SK-N-SH (cell line): ENCODE measurements around the gene ZNF532. TPM values are rescaled to one million over a fixed set of nuclear protein-coding genes. Genes with fewer than 3 reads are reported as not detected.

Experiments used
- CTCF ChIA-PET: fragments of 300-600, 350-600 bp; formaldehyde crosslinking; extraction: SDS; loops from one replicate; lab custom pipeline; 2021; lab: Yijun Ruan, JAX
- POLR2A ChIA-PET: fragments of 350-600 bp; sonication (Branson Sonifier 250); formaldehyde crosslinking; extraction: SDS; loops from one replicate; lab custom pipeline; 2020; ENCODE audit warnings: antibody characterized with exemption, inconsistent platforms; lab: Yijun Ruan, JAX
- DNase-seq: peaks from one replicate; pipeline ENCODE4 v3.0.0; 2012
- H2AFZ ChIP-seq: fragments of 200-600 bp; sonication (generic); 2 replicates; pipeline ENCODE4 v1.8.1; 2016; ENCODE audit warnings: antibody characterized with exemption, mild to moderate bottlenecking, low read depth
- H3F3A ChIP-seq: fragments of 200-600 bp; sonication (generic); replicated peaks from 2 replicates; pipeline ENCODE3; 2016; ENCODE audit warnings: antibody characterized with exemption, mild to moderate bottlenecking; ENCODE audit not compliant: insufficient read depth
- H3K27ac ChIP-seq, 2 experiments: fragments of 200-500 bp in 1 of 2; fragments of 200-600 bp in 1 of 2; sonication (Bioruptor generic) in 1 of 2; sonication (generic), shearing (Covaris generic) in 1 of 2; 2 replicates each; pipeline versions ENCODE4 v1.5.1 to v1.6.1; 2014 to 2016; ENCODE audit warnings: low read depth in 2 of 2, inconsistent platforms in 1 of 2, low read length in 1 of 2, mild to moderate bottlenecking in 1 of 2, mixed read lengths in 1 of 2
- H3K27me3 ChIP-seq: fragments of 200-600 bp; sonication (generic), shearing (Covaris generic); 2 replicates; pipeline ENCODE4 v1.6.1; 2016; ENCODE audit warnings: mixed run types; ENCODE audit not compliant: insufficient read depth
- H3K36me3 ChIP-seq, 2 experiments: fragments of 200-500 bp in 1 of 2; fragments of 200-600 bp in 1 of 2; sonication (Bioruptor generic) in 1 of 2; sonication (generic) in 1 of 2; replicated peaks in 1 of 2; 2 replicates each; pipeline versions ENCODE3 to v1.5.1; 2014 to 2016; ENCODE audit warnings: low read length in 1 of 2, mild to moderate bottlenecking in 1 of 2; ENCODE audit not compliant: insufficient read depth in 2 of 2, control insufficient read depth in 1 of 2
- H3K4me1 ChIP-seq, 2 experiments: fragments of 200-500 bp in 1 of 2; fragments of 200-600 bp in 1 of 2; sonication (Bioruptor generic) in 1 of 2; sonication (generic), shearing (Covaris generic) in 1 of 2; 2 replicates each; pipeline versions ENCODE4 v1.5.1 to v1.6.1; 2014 to 2016; ENCODE audit warnings: low read depth in 1 of 2, low read length in 1 of 2, mixed run types in 1 of 2; ENCODE audit not compliant: insufficient read depth in 2 of 2, control insufficient read depth in 1 of 2
- H3K4me2 ChIP-seq: fragments of 200-600 bp; sonication (generic), shearing (Covaris generic); 2 replicates; pipeline ENCODE4 v1.6.1; 2017; ENCODE audit warnings: mixed run types
- H3K4me3 ChIP-seq, 2 experiments: fragments of 200-500 bp in 1 of 2; fragments of 200-600 bp in 1 of 2; sonication (Bioruptor generic) in 1 of 2; sonication (generic), shearing (Covaris generic) in 1 of 2; 2 replicates each; pipeline versions ENCODE4 v1.5.1 to v1.8.1; 2014 to 2016; ENCODE audit warnings: low read depth in 2 of 2, inconsistent platforms in 1 of 2, low read length in 1 of 2, mild to moderate bottlenecking in 1 of 2, mixed read lengths in 1 of 2, moderate library complexity in 1 of 2
- H3K79me2 ChIP-seq: fragments of 200-600 bp; sonication (generic); 2 replicates; pipeline ENCODE4 v1.8.1; 2017; ENCODE audit warnings: mild to moderate bottlenecking; ENCODE audit not compliant: insufficient read depth
- H3K9ac ChIP-seq: fragments of 200-600 bp; sonication (generic); 2 replicates; pipeline ENCODE4 v1.6.1; 2017; ENCODE audit warnings: mixed run types
- H3K9me2 ChIP-seq: fragments of 200-600 bp; sonication (generic); 2 replicates; pipeline ENCODE4 v1.6.1; 2017; ENCODE audit warnings: mixed run types
- H3K9me3 ChIP-seq: fragments of 200-600 bp; sonication (generic); 2 replicates; pipeline ENCODE4 v1.6.1; 2017; ENCODE audit warnings: mixed run types, mild to moderate bottlenecking, moderate library complexity
- H4K20me1 ChIP-seq: fragments of 200-600 bp; sonication (generic); 2 replicates; pipeline ENCODE4 v1.6.1; 2017; ENCODE audit warnings: mild to moderate bottlenecking, mixed run types; ENCODE audit not compliant: insufficient read depth
- EP300 ChIP-seq, 2 experiments: IDR thresholded peaks; 2 replicates each; pipeline versions ENCODE4 v1.4.0 to v1.6.1; 2012; ENCODE audit warnings: borderline replicate concordance in 1 of 2, low read depth in 1 of 2, low read length in 1 of 2
- GATA2 ChIP-seq: sonication (generic); formaldehyde crosslinking; IDR thresholded peaks from 2 replicates; pipeline ENCODE4 v1.5.0; 2020; ENCODE audit warnings: mild to moderate bottlenecking, missing genetic modification reagents
- MEF2A ChIP-seq: IDR thresholded peaks from 2 replicates; pipeline ENCODE4 v1.4.0; 2012; ENCODE audit warnings: low read depth, borderline replicate concordance
- MXI1 ChIP-seq: IDR thresholded peaks from 2 replicates; pipeline ENCODE4 v1.6.1; 2012; ENCODE audit warnings: mild to moderate bottlenecking, low read depth, low read length, improper control_type of control experiment
- NRF1 ChIP-seq: IDR thresholded peaks from 2 replicates; pipeline ENCODE4 v1.6.1; 2012; ENCODE audit warnings: low read depth, mild to moderate bottlenecking, low read length
- POLR2AphosphoS5 ChIP-seq: IDR thresholded peaks from 2 replicates; pipeline ENCODE4 v1.6.1; 2012; ENCODE audit warnings: low read depth, low read length
- RAD21 ChIP-seq: IDR thresholded peaks from 2 replicates; pipeline ENCODE4 v1.6.1; 2012; ENCODE audit warnings: mild to moderate bottlenecking, low read length
- RCOR1 ChIP-seq: fragments of 150-350 bp; IDR thresholded peaks from 2 replicates; pipeline ENCODE4 v1.6.1; 2017; ENCODE audit warnings: antibody characterized with exemption, low read length
- REST ChIP-seq: IDR thresholded peaks from 2 replicates; pipeline ENCODE4 v1.6.1; 2012; ENCODE audit warnings: mild to moderate bottlenecking, low read depth, low read length, moderate library complexity
- RFX5 ChIP-seq: IDR thresholded peaks from 2 replicates; pipeline ENCODE4 v1.6.1; 2012; ENCODE audit warnings: mild to moderate bottlenecking, improper control_type of control experiment, low read length
- TAF1 ChIP-seq: IDR thresholded peaks from 2 replicates; pipeline ENCODE4 v1.6.1; 2012; ENCODE audit warnings: low read depth, mild to moderate bottlenecking, low read length, moderate library complexity, borderline replicate concordance
- TCF12 ChIP-seq: IDR thresholded peaks from 2 replicates; pipeline ENCODE4 v1.4.0; 2012
- TEAD4 ChIP-seq: IDR thresholded peaks from 2 replicates; pipeline ENCODE4 v1.4.0; 2012; ENCODE audit warnings: mild to moderate bottlenecking, borderline replicate concordance; ENCODE audit not compliant: insufficient read depth
- WGBS: methylation state at CpG from one replicate; pipeline ENCODE4 v1.1.6; 2017; ENCODE audit warnings: low lambda C conversion rate; 5-methylcytosine and 5-hydroxymethylcytosine counted together
- polyA plus RNA-seq, 3 experiments: library from polyadenylated mRNA; depleted of rRNA; stranded (reverse); fragments of >200 nt; gene quantifications; 2 replicates each; pipeline ENCODE4 v1.2.3, GENCODE V29; 2012
- TF ChIP-seq, protein P1 (sequence below): IDR thresholded peaks from 2 replicates; pipeline ENCODE4; 2012
- TF ChIP-seq, protein P2 (sequence below): IDR thresholded peaks from 2 replicates; pipeline ENCODE4 v1.4.0; 2012; ENCODE audit warnings: low read depth, borderline replicate concordance

Gene ZNF532
- polyA plus RNA-seq, 1 of the 3 experiments (the other 2 are of a cell fraction), result 34.7 TPM

DNA sequence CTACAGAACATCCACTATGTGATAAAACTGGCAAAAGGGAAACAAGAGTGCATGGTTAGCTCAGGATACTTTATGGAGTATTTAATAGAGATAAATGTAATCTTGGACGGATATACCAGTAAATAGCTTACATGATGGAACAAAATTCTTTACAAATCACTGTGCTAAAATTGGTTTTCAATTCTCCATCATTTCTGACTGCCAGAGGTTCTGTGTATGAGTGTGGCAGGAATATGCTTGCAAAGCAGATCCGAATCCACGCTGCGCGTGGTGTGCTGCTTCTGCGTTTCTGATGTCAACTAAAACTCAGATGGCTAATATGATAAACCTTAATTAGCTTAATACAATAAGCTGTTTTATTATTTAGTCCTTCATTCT lies 2.1 kb downstream of the ZNF532 start:
- peak overlapping the region in 1 of 2 experiments; percentile 32; a peak in 2 of 4 replicates for H3K27ac ChIP-seq
- no peak overlapping the region for H3K9ac ChIP-seq
- no peaks in the 10 kb centered on the region for H3K27me3 ChIP-seq
- no peak for DNase-seq
- H4K20me1 ChIP-seq, result no peaks in the 10 kb centered on the region
- TF ChIP-seq GATA2 (CRISPR knock-in tag) (no peak), RAD21 (no peak), NRF1 (no peak), EP300 (IDR thresholded peaks at IDR 0.05; ENCODE audit: borderline replicate concordance in 1 of 2, low read depth in 1 of 2, low read length in 1 of 2) (no peak), MXI1 (no peak), REST (no peak), MEF2A (no peak), TCF12 (no peak), TAF1 (no peak), POLR2AphosphoS5 (no peak), TEAD4 (no peak), RFX5 (no peak), RCOR1 (no peak)
- TF ChIP-seq, protein P1, sequence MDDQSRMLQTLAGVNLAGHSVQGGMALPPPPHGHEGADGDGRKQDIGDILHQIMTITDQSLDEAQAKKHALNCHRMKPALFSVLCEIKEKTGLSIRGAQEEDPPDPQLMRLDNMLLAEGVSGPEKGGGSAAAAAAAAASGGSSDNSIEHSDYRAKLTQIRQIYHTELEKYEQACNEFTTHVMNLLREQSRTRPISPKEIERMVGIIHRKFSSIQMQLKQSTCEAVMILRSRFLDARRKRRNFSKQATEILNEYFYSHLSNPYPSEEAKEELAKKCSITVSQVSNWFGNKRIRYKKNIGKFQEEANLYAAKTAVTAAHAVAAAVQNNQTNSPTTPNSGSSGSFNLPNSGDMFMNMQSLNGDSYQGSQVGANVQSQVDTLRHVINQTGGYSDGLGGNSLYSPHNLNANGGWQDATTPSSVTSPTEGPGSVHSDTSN, result no peak
- TF ChIP-seq, protein P2, sequence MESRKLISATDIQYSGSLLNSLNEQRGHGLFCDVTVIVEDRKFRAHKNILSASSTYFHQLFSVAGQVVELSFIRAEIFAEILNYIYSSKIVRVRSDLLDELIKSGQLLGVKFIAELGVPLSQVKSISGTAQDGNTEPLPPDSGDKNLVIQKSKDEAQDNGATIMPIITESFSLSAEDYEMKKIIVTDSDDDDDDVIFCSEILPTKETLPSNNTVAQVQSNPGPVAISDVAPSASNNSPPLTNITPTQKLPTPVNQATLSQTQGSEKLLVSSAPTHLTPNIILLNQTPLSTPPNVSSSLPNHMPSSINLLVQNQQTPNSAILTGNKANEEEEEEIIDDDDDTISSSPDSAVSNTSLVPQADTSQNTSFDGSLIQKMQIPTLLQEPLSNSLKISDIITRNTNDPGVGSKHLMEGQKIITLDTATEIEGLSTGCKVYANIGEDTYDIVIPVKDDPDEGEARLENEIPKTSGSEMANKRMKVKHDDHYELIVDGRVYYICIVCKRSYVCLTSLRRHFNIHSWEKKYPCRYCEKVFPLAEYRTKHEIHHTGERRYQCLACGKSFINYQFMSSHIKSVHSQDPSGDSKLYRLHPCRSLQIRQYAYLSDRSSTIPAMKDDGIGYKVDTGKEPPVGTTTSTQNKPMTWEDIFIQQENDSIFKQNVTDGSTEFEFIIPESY, result no peak
- ChIA-PET POLR2A (interaction anchor here (1.8 kb wide), 1 partner anchor 12 kb away, joined by 5 read pairs; no protein-coding TSS in a partner anchor), CTCF (interaction anchor here (0.8 to 1.5 kb wide), 3 partner anchors 12 to 204 kb away, joined by 3 to 4 read pairs (median 3); no protein-coding TSS in a partner anchor)
- 91% methylated on average over 6 of the region's 6 CpGs for WGBS
- H3K4me1 ChIP-seq, result peaks cover 43 to 45% of the 10 kb centered on the region in 2 experiments
- no peaks in the 10 kb centered on the region for H3K9me3 ChIP-seq
- H3F3A ChIP-seq, result peaks cover 12% of the 10 kb centered on the region
- H3K79me2 ChIP-seq, result peaks cover 58% of the 10 kb centered on the region
- no peaks in the 10 kb centered on the region for H3K9me2 ChIP-seq
- no peak overlapping the region for H2AFZ ChIP-seq
- peaks cover 23 to 39% of the 10 kb centered on the region in 2 experiments for H3K36me3 ChIP-seq
- peak overlapping the region in 1 of 2 experiments; percentile 20; a peak in 1 of 4 replicates for H3K4me3 ChIP-seq
- H3K4me2 ChIP-seq, result peak overlapping the region; percentile 66
